Mononuclear cell (primary cell): ENCODE data around the gene TIAM1. TPM values are rescaled to one million over a fixed set of nuclear protein-coding genes. Genes with fewer than 3 reads are reported as not detected.

ENCODE experiments used
- H3K27me3 ChIP-seq: 2 replicates; pipeline ENCODE4 v1.6.0; 2011; ENCODE audit warnings: low read length, control low read depth; ENCODE audit not compliant: insufficient read depth
- H3K4me1 ChIP-seq: 2 replicates; pipeline ENCODE4 v1.5.1; 2011; ENCODE audit warnings: mild to moderate bottlenecking, low read length, control low read depth; ENCODE audit not compliant: insufficient read depth
- H3K4me3 ChIP-seq: 2 replicates; pipeline ENCODE4 v1.5.1; 2011; ENCODE audit warnings: mild to moderate bottlenecking, low read length, moderate library complexity
- H3K9me3 ChIP-seq: 2 replicates; pipeline ENCODE4 v1.5.1; 2011; ENCODE audit warnings: low read depth, mild to moderate bottlenecking, control low read depth, low read length
- total RNA-seq: library from RNA; depleted of rRNA; stranded (reverse); fragments of >200 nt; gene quantifications from one replicate; pipeline ENCODE4 v1.2.3, GENCODE V29; 2012

Gene TIAM1
- total RNA-seq, 1 donor, result 40.0 TPM

DNA sequence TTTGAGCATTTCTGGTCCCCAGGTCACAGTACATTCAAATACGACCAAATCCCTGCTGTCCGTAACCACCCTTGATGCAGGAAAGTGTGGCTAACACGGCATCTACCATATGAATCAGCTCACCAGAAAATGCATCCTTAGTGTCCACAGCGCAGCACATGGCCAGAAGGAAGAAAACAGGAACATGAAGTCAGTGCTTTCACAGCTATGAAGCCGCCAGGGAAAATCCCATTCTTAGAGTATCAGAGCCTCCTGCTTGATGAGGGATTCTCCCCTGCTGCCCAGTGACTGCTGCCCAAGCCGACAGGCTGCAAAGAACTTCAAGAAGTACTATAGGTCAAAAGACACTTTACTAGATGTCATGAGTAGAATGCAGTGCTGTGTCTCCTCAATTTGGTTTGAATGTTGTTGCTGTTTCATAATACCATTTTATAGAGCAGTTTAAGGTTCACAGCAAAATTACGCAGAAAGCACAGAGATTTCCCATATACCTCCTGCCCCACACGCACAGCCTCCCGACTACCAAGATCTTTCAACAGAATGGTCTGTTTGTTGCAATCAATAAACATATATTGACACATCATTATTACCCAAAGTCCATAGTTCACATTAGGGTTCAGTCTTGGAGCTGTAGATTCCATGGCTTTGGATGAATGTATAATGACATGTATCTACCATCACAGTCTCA, 14.5 kb downstream of the TIAM1 start:
- Histone ChIP-seq H3K4me3 (no peak overlapping the region), H3K4me1 (peaks cover 15% of the 10 kb centered on the region), H3K9me3 (no peaks in the 10 kb centered on the region)

GRCh38 chr21:31326522-31327242, 17.4 kb downstream of the TIAM1 start:
- H3K9me3 ChIP-seq, result no peaks in the 10 kb centered on the region
- no peaks in the 10 kb centered on the region for H3K27me3 ChIP-seq
- peaks cover 15% of the 10 kb centered on the region for H3K4me1 ChIP-seq
- H3K4me3 ChIP-seq, result no peak overlapping the region

More for the DNA sequence above, 14.5 kb downstream of the TIAM1 start:
- no peaks in the 10 kb centered on the region for H3K27me3 ChIP-seq

- H3K27me3 ChIP-seq, result no peaks in the 10 kb centered on the region
- no peaks in the 10 kb centered on the region for H3K9me3 ChIP-seq
- H3K4me1 ChIP-seq, result no peaks in the 10 kb centered on the region
- H3K4me3 ChIP-seq, result no peak overlapping the region
These were observed 25.1 kb downstream of the TIAM1 start for GRCh38 chr21:31318971-31319370.

DNA sequence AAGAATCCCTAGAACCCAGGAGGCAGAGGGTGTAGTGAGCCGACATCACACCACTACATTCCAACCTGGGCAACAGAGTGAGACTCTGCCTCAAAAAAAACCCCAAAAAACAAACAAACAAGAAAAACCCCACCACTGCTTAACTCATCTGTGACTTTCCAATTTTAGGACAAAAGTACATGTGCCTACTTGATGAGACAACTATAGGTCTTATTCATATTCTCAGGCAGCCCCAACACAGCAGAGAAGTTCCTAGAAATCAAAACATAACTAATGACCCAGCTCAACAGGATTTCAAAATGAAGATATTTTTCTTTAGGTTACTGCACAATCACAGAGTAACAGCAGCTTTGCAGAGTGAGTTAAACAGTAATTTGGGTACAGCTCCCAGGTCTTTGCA, 26.4 kb downstream of the TIAM1 start:
- H3K9me3 ChIP-seq, result no peaks in the 10 kb centered on the region
- no peaks in the 10 kb centered on the region for H3K27me3 ChIP-seq
- no peak overlapping the region for H3K4me3 ChIP-seq
- H3K4me1 ChIP-seq, result no peaks in the 10 kb centered on the region

- Histone ChIP-seq H3K4me1 (no peaks in the 10 kb centered on the region), H3K9me3 (no peaks in the 10 kb centered on the region), H3K4me3 (no peak overlapping the region), H3K27me3 (no peaks in the 10 kb centered on the region)
These were observed 27.4 kb downstream of the TIAM1 start for GRCh38 chr21:31316488-31317169.

- H3K9me3 ChIP-seq, result no peaks in the 10 kb centered on the region
- H3K4me1 ChIP-seq, result no peaks in the 10 kb centered on the region
- no peaks in the 10 kb centered on the region for H3K27me3 ChIP-seq
- H3K4me3 ChIP-seq, result no peak overlapping the region
These were observed 28.0 kb downstream of the TIAM1 start for GRCh38 chr21:31316072-31316471.

DNA sequence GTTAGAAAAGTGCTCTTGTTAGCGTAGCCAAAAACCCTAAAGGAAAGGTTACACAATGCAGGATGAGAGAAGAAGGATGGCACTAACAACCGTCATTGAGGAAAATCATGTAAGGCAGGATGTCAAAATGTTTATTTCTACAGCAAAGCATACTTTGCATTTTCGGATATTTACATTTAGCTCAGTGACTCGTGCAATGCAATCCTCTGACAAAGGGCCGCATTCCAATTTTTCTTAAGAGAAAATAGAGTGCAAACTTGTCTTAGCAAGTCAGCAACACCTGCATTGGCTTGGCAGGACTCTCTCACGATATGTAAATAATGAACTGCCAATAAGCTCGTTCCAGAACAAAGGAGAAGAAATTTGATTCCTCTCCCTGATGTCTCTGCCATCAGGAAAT, 33.3 kb downstream of the TIAM1 start:
- Histone ChIP-seq H3K4me3 (no peak overlapping the region), H3K4me1 (no peaks in the 10 kb centered on the region), H3K27me3 (no peaks in the 10 kb centered on the region), H3K9me3 (no peaks in the 10 kb centered on the region)

GRCh38 chr21:31308584-31308983, 35.5 kb downstream of the TIAM1 start:
- no peaks in the 10 kb centered on the region for H3K27me3 ChIP-seq
- H3K9me3 ChIP-seq, result no peaks in the 10 kb centered on the region
- no peak overlapping the region for H3K4me3 ChIP-seq
- no peaks in the 10 kb centered on the region for H3K4me1 ChIP-seq

GRCh38 chr21:31305888-31306287, 38.2 kb downstream of the TIAM1 start:
- Histone ChIP-seq H3K9me3 (no peaks in the 10 kb centered on the region), H3K4me1 (no peaks in the 10 kb centered on the region), H3K4me3 (no peak overlapping the region), H3K27me3 (no peaks in the 10 kb centered on the region)

DNA sequence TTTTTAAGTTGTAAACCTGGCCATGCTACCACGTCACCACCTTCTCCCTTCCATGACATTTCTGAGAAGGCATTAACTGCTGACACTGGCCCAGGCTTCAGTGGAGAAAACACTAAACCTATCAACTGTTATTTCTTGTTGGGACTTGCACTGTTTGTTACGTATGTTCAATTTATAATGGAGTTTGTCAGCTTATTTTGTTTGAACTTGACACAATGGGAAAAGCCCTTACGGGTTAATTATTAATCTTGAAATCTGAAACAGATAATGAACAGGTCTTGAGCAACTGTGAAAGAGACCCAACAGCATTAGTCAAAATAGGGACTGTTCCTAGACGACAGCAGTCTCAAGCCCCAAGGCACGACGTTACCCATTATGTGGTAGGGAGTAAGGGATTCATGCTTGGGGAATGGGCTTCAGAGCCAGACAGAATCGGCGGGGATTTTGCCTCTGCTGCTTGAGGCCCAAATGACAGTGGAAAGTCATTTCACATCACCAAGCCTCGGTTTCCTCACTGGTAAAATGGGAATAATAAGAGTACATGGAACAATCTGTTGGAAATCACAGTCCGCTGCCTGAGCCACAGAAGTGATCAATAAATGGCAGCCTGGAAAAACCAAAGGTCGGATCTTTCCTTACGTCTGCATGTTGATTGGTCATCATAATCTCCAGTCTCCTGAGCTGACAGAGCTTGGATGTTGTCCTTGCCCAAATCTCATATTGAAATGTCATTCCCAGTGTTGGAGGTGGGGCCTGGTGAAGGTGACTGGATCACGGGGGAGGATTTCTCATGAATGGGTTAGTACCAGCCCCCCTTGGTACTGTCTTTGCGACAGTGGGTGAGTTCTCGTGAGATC, 44.5 kb downstream of the TIAM1 start:
- Histone ChIP-seq H3K9me3 (no peaks in the 10 kb centered on the region), H3K4me3 (no peak overlapping the region), H3K27me3 (no peaks in the 10 kb centered on the region), H3K4me1 (no peaks in the 10 kb centered on the region)

- Histone ChIP-seq H3K4me1 (no peaks in the 10 kb centered on the region), H3K9me3 (no peaks in the 10 kb centered on the region), H3K27me3 (no peaks in the 10 kb centered on the region), H3K4me3 (no peak overlapping the region)
These were observed 45.3 kb downstream of the TIAM1 start for GRCh38 chr21:31298618-31299269.

GRCh38 chr21:31297806-31298205, 46.3 kb downstream of the TIAM1 start:
- Histone ChIP-seq H3K27me3 (no peaks in the 10 kb centered on the region), H3K4me1 (no peaks in the 10 kb centered on the region), H3K9me3 (no peaks in the 10 kb centered on the region), H3K4me3 (no peak overlapping the region)

DNA sequence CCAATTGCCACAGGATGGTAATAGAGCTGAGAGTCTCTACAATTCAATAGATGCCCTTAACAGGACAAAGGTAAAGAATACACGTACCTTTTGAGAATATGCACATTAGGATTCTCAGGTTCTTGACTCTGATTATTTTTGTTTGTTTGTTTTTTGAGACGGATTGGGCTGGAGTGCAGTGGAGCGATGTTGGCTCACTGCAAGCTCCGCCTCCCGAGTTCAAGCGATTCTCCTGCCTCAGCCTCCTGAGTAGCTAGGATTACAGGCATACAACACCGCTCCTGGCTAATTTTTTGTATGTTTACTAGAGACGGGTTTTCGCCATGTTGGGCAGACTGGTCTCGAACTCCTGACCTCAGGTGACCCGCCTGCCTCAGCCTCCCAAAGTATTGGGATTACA, 48.4 kb downstream of the TIAM1 start:
- no peak overlapping the region for H3K4me3 ChIP-seq
- no peaks in the 10 kb centered on the region for H3K9me3 ChIP-seq
- H3K4me1 ChIP-seq, result no peaks in the 10 kb centered on the region
- no peaks in the 10 kb centered on the region for H3K27me3 ChIP-seq

GRCh38 chr21:31294691-31295090, 49.4 kb downstream of the TIAM1 start:
- no peak overlapping the region for H3K4me3 ChIP-seq

More at GRCh38 chr21:31294691-31295090, 49.4 kb downstream of the TIAM1 start:
- H3K27me3 ChIP-seq, result no peaks in the 10 kb centered on the region
- no peaks in the 10 kb centered on the region for H3K9me3 ChIP-seq
- no peaks in the 10 kb centered on the region for H3K4me1 ChIP-seq
